AG04450 (cell line): Measurements from ENCODE around the gene LRP1. TPM values are rescaled to one million over a fixed set of nuclear protein-coding genes. Genes with fewer than 3 reads are reported as not detected.

Experiments used
- CTCF ChIA-PET: fragments of 300-600, 350-600 bp; formaldehyde crosslinking; extraction: SDS; loops from one replicate; lab custom pipeline; 2022; ENCODE audit warnings: antibody characterized with exemption, inconsistent platforms; lab: Charles Lee
- POLR2A ChIA-PET: fragments of 350-600 bp; formaldehyde crosslinking; extraction: SDS; loops from one replicate; lab custom pipeline; 2021; ENCODE audit warnings: antibody characterized with exemption, inconsistent platforms; lab: Yijun Ruan, JAX
- DNase-seq: peaks from one replicate; pipeline ENCODE4 v3.0.0-alpha.2; 2011; ENCODE audit warnings: low read depth, low spot score
- H3K27ac ChIP-seq: one replicate; pipeline ENCODE4 v1.5.1; 2012; ENCODE audit warnings: low read depth, low read length, control low read depth
- H3K27me3 ChIP-seq: one replicate; pipeline ENCODE4 v1.6.0; 2012; ENCODE audit warnings: low read length; ENCODE audit not compliant: control insufficient read depth, insufficient read depth
- H3K4me3 ChIP-seq: 2 replicates; pipeline ENCODE4 v1.5.1; 2011; ENCODE audit warnings: mild to moderate bottlenecking, low read depth, low read length, control low read depth
- H3K9me3 ChIP-seq: 2 replicates; pipeline ENCODE4 v1.5.1; 2012; ENCODE audit warnings: low read length; ENCODE audit not compliant: control insufficient read depth, insufficient read depth
- CTCF ChIP-seq: IDR thresholded peaks from 2 replicates; pipeline ENCODE4 v1.5.1; 2011; ENCODE audit warnings: low read depth, low read length, control low read depth, inconsistent platforms
- polyA plus RNA-seq: library from polyadenylated mRNA; depleted of rRNA; stranded (reverse); fragments of >200 nt; gene quantifications from 2 replicates; pipeline ENCODE4 v1.2.3, GENCODE V29; 2011

The LRP1 gene
- polyA plus RNA-seq, 1 experiment, result 49.9 TPM

GRCh38 chr12:57227315-57228115 is 99.2 kb downstream of the LRP1 start:
- ChIA-PET CTCF (interaction anchor here (0.6 to 3.1 kb wide), 6 partner anchors 9 to 23 kb away, joined by 3 to 28 read pairs (median 12); a partner anchor contains a TSS), POLR2A (no interaction called here)
- DNase-seq, result no peak

GRCh38 chr12:57229046-57229633 is 100.9 kb downstream of the LRP1 start:
- POLR2A ChIA-PET, result interaction anchor here (0.8 to 2.6 kb wide), 11 partner anchors 8 to 141 kb away, joined by 3 to 58 read pairs (median 5); partner anchors contain the start of genes NXPH4 and STAT6
- Histone ChIP-seq H3K9me3 (no peaks in the 10 kb centered on the region), H3K27me3 (no peaks in the 10 kb centered on the region), H3K27ac (peak overlapping the region; percentile 99), H3K4me3 (peak overlapping the region; percentile 87)
- CTCF ChIA-PET, result interaction anchor here (0.8 to 4.8 kb wide), 6 partner anchors 10 to 230 kb away, joined by 4 to 46 read pairs (median 24); partner anchors contain the start of gene GLI1
- 0 out of 2 replicates have a peak, but pooled peaks have one; percentile 11 for TF ChIP-seq CTCF
- no peak for DNase-seq

More at GRCh38 chr12:57227315-57228115, 99.2 kb downstream of the LRP1 start:
- H3K4me3 ChIP-seq, result no peak overlapping the region
- peaks cover 2% of the 10 kb centered on the region for H3K27me3 ChIP-seq
- H3K9me3 ChIP-seq, result no peaks in the 10 kb centered on the region
- H3K27ac ChIP-seq, result no peak overlapping the region
- no peak for TF ChIP-seq CTCF

- no peak for TF ChIP-seq CTCF
- Histone ChIP-seq H3K27ac (peak within 1 kb of the TSS; percentile 99), H3K27me3 (no peaks in the 10 kb centered on the region), H3K4me3 (peak within 1 kb of the TSS; percentile 87), H3K9me3 (no peaks in the 10 kb centered on the region)
- ChIA-PET POLR2A (interaction anchor here (0.6 to 2.6 kb wide), 14 partner anchors 8 to 142 kb away, joined by 3 to 58 read pairs (median 4); partner anchors contain the start of genes NAB2, NXPH4 and STAT6), CTCF (interaction anchor here (0.8 to 4.8 kb wide), 6 partner anchors 9 to 229 kb away, joined by 4 to 46 read pairs (median 24); partner anchors contain the start of gene GLI1)
- peak; percentile 92 for DNase-seq
Observed at GRCh38 chr12:57229634-57230380, 101.5 kb downstream of the LRP1 start, which contains the start of gene SHMT2. SHMT2 (plus strand) TSS chr12:57229711; CDS start chr12:57229779, 68 bp downstream.

GRCh38 chr12:57230381-57231155 is 102.3 kb downstream of the LRP1 start:
- ChIA-PET POLR2A (interaction anchor here (0.6 to 2.6 kb wide), 8 partner anchors 9 to 142 kb away, joined by 3 to 58 read pairs (median 8); partner anchors contain the start of genes NAB2, NXPH4 and STAT6), CTCF (interaction anchor here (2.0 to 4.8 kb wide), 5 partner anchors 8 to 228 kb away, joined by 7 to 46 read pairs (median 41); partner anchors contain the start of gene GLI1)
- Histone ChIP-seq H3K27ac (peak overlapping the region; percentile 99), H3K9me3 (no peaks in the 10 kb centered on the region), H3K4me3 (peak overlapping the region; percentile 87), H3K27me3 (no peaks in the 10 kb centered on the region)
- no peak for DNase-seq
- no peak for TF ChIP-seq CTCF
